ENCODE data around the gene MSI2. TPM values are rescaled to one million over a fixed set of nuclear protein-coding genes. Genes with fewer than 3 reads are reported as not detected.

MSI2 gene
- total RNA-seq, 4 donors from 2014 or later = 9.9 to 18.5 (median 13.8) TPM

- TF ChIP-seq POLR2A (IDR thresholded peaks at IDR 0.05) = no peak
- TF ChIP-seq, protein P1, sequence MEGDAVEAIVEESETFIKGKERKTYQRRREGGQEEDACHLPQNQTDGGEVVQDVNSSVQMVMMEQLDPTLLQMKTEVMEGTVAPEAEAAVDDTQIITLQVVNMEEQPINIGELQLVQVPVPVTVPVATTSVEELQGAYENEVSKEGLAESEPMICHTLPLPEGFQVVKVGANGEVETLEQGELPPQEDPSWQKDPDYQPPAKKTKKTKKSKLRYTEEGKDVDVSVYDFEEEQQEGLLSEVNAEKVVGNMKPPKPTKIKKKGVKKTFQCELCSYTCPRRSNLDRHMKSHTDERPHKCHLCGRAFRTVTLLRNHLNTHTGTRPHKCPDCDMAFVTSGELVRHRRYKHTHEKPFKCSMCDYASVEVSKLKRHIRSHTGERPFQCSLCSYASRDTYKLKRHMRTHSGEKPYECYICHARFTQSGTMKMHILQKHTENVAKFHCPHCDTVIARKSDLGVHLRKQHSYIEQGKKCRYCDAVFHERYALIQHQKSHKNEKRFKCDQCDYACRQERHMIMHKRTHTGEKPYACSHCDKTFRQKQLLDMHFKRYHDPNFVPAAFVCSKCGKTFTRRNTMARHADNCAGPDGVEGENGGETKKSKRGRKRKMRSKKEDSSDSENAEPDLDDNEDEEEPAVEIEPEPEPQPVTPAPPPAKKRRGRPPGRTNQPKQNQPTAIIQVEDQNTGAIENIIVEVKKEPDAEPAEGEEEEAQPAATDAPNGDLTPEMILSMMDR (IDR thresholded peaks at IDR 0.05) = peak in 1 of 3 donors; percentile 100
- DNase-seq (ENCODE audit: low spot score in 2 of 2) = no peak
- intact Hi-C loops (cut with DNase I; ENCODE audit: low total_unique reads) = no loop called here
- 92 to 96% methylated on average over 12 of the region's 12 CpGs for WGBS, 2 donors
- H3K4me3 ChIP-seq (ENCODE audit: low read depth, poor library complexity, severe bottlenecking) = no peak overlapping the region
These were observed 304.9 kb downstream of the MSI2 start for GRCh38 chr17:57561072-57561861.

GRCh38 chr17:57562184-57562698 lies 305.9 kb downstream of the MSI2 start:
- intact Hi-C loops (cut with DNase I; ENCODE audit: low total_unique reads) = no loop called here
- 94% methylated on average over 7 of the region's 7 CpGs for WGBS, 2 donors
- DNase-seq (ENCODE audit: low spot score in 2 of 2) = no peak
- TF ChIP-seq, protein P1 (IDR thresholded peaks at IDR 0.05) = no peak
- no peak for TF ChIP-seq POLR2A (IDR thresholded peaks at IDR 0.05)
- H3K4me3 ChIP-seq (ENCODE audit: low read depth, poor library complexity, severe bottlenecking) = no peak overlapping the region

GRCh38 chr17:57563958-57564357 lies 307.6 kb downstream of the MSI2 start:
- H3K4me3 ChIP-seq (ENCODE audit: low read depth, poor library complexity, severe bottlenecking) = no peak overlapping the region
- intact Hi-C loops (cut with DNase I; ENCODE audit: low total_unique reads) = no loop called here
- 84% methylated on average over 8 of the region's 8 CpGs for WGBS, 2 donors
- no peak for DNase-seq (ENCODE audit: low spot score in 2 of 2)
- TF ChIP-seq POLR2A (IDR thresholded peaks at IDR 0.05) = no peak
- TF ChIP-seq, protein P1 (IDR thresholded peaks at IDR 0.05) = no peak

DNA sequence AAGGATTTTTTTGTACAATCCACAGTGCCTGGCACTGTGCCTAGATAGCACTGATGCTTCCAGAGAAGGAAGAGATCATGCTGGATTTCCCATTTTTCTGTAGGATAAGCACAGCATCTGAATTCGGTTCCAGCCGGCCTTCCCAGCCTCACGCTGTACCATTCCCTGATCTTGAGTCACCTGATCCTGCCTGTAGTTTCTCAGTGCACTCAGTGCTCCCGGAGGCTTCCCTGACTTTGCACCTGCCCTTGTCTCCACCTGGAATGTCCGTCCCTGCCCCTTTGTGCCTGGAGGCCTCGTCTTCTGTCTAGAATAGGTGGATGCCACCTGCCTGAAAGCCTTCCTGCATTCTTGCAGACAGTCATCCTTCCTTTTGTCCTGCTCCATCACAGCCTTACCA lies 308.9 kb downstream of the MSI2 start:
- no peak for DNase-seq (ENCODE audit: low spot score in 2 of 2)
- intact Hi-C loops (cut with DNase I; ENCODE audit: low total_unique reads) = no loop called here
- 94 to 97% methylated on average over 6 of the region's 6 CpGs for WGBS, 2 donors
- H3K4me3 ChIP-seq (ENCODE audit: low read depth, poor library complexity, severe bottlenecking) = no peak overlapping the region
- no peak for TF ChIP-seq POLR2A (IDR thresholded peaks at IDR 0.05)
- TF ChIP-seq, protein P1 (IDR thresholded peaks at IDR 0.05) = no peak

DNA sequence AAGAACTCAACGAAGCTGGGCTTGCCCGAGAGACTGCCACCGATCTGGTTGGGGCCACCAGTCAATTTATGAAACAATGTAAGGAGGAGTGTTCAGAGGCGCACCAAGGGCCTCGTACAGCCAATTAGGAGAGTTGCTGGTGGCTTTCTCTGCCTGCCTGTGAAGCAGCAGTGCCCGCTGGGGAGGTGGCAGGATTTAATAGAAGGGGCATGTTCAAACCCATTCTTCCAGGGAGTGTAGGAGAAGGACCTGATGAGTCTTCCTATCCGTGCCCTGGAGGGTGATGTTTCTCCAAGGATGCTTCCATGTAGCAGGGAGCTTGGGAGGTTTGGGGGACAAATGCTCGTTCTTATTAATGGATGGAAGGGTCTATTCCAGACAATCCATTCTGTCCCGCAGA lies 310.4 kb downstream of the MSI2 start:
- no peak overlapping the region for H3K4me3 ChIP-seq (ENCODE audit: low read depth, poor library complexity, severe bottlenecking)
- WGBS, 2 donors = 62 to 69% methylated on average over 9 of the region's 9 CpGs
- intact Hi-C loops (cut with DNase I; ENCODE audit: low total_unique reads) = no loop called here
- TF ChIP-seq POLR2A (IDR thresholded peaks at IDR 0.05) = no peak
- TF ChIP-seq, protein P1 (IDR thresholded peaks at IDR 0.05) = no peak
- DNase-seq (ENCODE audit: low spot score in 2 of 2) = no peak
